Left cardiac atrium (tissue), 4 donors: ENCODE data around the gene FAM20C. TPM values are rescaled to one million over a fixed set of nuclear protein-coding genes. Genes with fewer than 3 reads are reported as not detected.
A peak's percentile ranks its signal among the peaks of the same experiment; 100 is the strongest.

ENCODE experiments used
- ATAC-seq, 2 donors: fragments of 200-7000 bp; cut with Tn5 transposase; one replicate each; pipeline ENCODE4 v1.9.1; 2020; ENCODE audit warnings: mild to moderate bottlenecking in 2 of 2, moderate library complexity in 2 of 2
- DNase-seq: peaks from one replicate; pipeline ENCODE4 v3.0.0-alpha.2; 2020
- intact Hi-C, 2 donors: fragments of 100-400 bp; cut with DNase I; formaldehyde crosslinking; loops; one replicate each; pipeline versions ENCODE4 v1.14.1 to v1.15.1; 2022 to 2023
- total RNA-seq, 2 donors: library from RNA; stranded (reverse); fragmentation: NEBNext Ultra II Directional; extraction: Animal tissue kit (Norgen Biotek cat#: 25700); gene quantifications; one replicate each; pipeline ENCODE4 v1.2.1, GENCODE V29; 2021
- donor health status: DM: no; HTN: yes; CAD: no.
- donor health status: DM: no; HTN: yes; CAD: no; lungs with severe emphysema.
- donor health status: DM: yes; HTN: yes; CAD: no.
- donor health status: Dilated cardiomyopathy.

Gene FAM20C
- total RNA-seq, 2 donors from 2014 or later = 30.7 to 62.5 TPM

- ATAC-seq (no peak), DNase-seq (no peak)
- intact Hi-C loops = no loop called here
Measured at GRCh38 chr7:214410-215212, 22.2 kb downstream of the FAM20C start.

GRCh38 chr7:216360-217300, 24.3 kb downstream of the FAM20C start:
- ATAC-seq (peak; percentile 57 to 83), DNase-seq (no peak)
- intact Hi-C loops = no loop called here

GRCh38 chr7:217781-218180, 25.4 kb downstream of the FAM20C start:
- DNase-seq = no peak
- no peak for ATAC-seq
- intact Hi-C loops = no loop called here

- ATAC-seq (no peak), DNase-seq (no peak)
- intact Hi-C loops = no loop called here
Measured at GRCh38 chr7:218316-218715, 25.9 kb downstream of the FAM20C start.

GRCh38 chr7:218896-219580, 26.7 kb downstream of the FAM20C start:
- intact Hi-C loops = no loop called here
- DNase-seq (no peak), ATAC-seq (no peak)

GRCh38 chr7:219581-220150, 27.3 kb downstream of the FAM20C start:
- DNase-seq (no peak), ATAC-seq (peak in 1 of 2 donors; percentile 17)
- intact Hi-C loops = no loop called here

GRCh38 chr7:220151-220841, 27.9 kb downstream of the FAM20C start:
- ATAC-seq (no peak), DNase-seq (no peak)
- intact Hi-C loops = no loop called here

GRCh38 chr7:221978-222715, 29.8 kb downstream of the FAM20C start:
- intact Hi-C loops = no loop called here
- DNase-seq = no peak
- ATAC-seq = no peak

- DNase-seq = no peak
- intact Hi-C loops = no loop called here
- ATAC-seq = peak in 1 of 2 donors; percentile 14
Measured at GRCh38 chr7:222716-223041, 30.3 kb downstream of the FAM20C start.

- intact Hi-C loops = no loop called here
- DNase-seq = no peak
- ATAC-seq = no peak
Measured at GRCh38 chr7:223118-223800, 30.9 kb downstream of the FAM20C start.

GRCh38 chr7:223861-224260, 31.5 kb downstream of the FAM20C start:
- DNase-seq = no peak
- no peak for ATAC-seq
- intact Hi-C loops = no loop called here

GRCh38 chr7:226281-226895, 34.0 kb downstream of the FAM20C start:
- ATAC-seq = no peak
- intact Hi-C loops = no loop called here
- no peak for DNase-seq

- DNase-seq = no peak
Measured at GRCh38 chr7:227926-228325, 35.6 kb downstream of the FAM20C start.

GRCh38 chr7:228610-229009, 36.2 kb downstream of the FAM20C start:
- intact Hi-C loops = no loop called here
- ATAC-seq (no peak), DNase-seq (no peak)

More at GRCh38 chr7:227926-228325, 35.6 kb downstream of the FAM20C start:
- intact Hi-C loops = no loop called here
- no peak for ATAC-seq

- ATAC-seq (peak; percentile 56 to 84), DNase-seq (peak; percentile 87)
- intact Hi-C loops = no loop called here
Measured at GRCh38 chr7:229184-229964, 37.0 kb downstream of the FAM20C start.

GRCh38 chr7:230274-230673, 37.9 kb downstream of the FAM20C start:
- no peak for DNase-seq
- intact Hi-C loops = no loop called here

More at GRCh38 chr7:230274-230673, 37.9 kb downstream of the FAM20C start:
- ATAC-seq = no peak
